ENCODE measurements around the gene FUT7.

Gene FUT7

DNA sequence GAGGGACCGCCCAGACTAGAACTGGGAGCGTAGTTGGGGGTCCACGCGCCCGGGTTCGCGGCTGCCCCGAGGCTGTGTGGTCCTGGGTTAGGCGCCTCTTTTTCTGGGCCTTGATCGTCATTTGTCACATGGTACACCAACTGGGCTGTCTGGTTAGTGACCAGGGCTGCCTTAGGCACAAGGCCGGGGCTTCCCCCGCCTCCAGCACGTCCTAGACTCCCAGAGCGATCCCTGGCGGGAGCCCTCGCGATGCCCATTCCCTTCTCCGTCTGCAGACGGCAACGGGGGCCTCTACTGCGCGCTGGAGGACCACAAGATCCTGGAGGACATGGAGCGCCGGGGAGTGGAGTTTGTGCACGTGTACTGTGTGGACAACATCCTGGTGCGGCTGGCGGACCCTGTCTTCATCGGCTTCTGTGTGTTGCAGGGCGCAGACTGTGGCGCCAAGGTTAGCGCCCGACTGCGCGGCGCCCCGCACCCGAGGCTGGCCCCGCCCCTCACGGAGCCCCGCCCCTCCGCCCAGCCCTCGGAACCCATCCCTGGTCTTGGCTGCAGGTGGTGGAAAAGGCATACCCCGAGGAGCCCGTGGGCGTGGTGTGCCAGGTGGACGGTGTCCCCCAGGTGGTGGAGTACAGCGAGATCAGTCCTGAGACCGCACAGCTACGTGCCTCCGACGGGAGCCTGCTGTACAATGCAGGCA is 47.0 kb upstream of the FUT7 start:
- Histone ChIP-seq H3K36me3 (ENCODE audit: control insufficient read depth in 2 of 2, insufficient read depth in 1 of 2, low read length in 2 of 2) (peaks cover 0 to 46% of the 10 kb centered on the region in 2 experiments; a peak in 1 of 3 replicates), H3K27ac (ENCODE audit: extremely low read depth, low read depth, low read length) (no peak overlapping the region), H3K4me1 (ENCODE audit: control insufficient read depth, insufficient read depth, low read length) (no peaks in the 10 kb centered on the region; the same call in 1 of the 2 replicates), H3K4me3 (ENCODE audit: low read depth, low read length) (no peak overlapping the region), H3K9me3 (ENCODE audit: control insufficient read depth, insufficient read depth, low read depth, low read length) (no peaks in the 10 kb centered on the region)
- TF ChIP-seq ZNF37A (tag by site-specific recombination; IDR thresholded peaks at IDR 0.05) (no peak), KLF8 (tag by site-specific recombination; IDR thresholded peaks at IDR 0.05) (peak; percentile 48)
- ChIA-PET POLR2A (no interaction called here), CTCF (interaction anchor here (0.7 to 1.7 kb wide), 3 partner anchors 12 to 50 kb away, joined by 3 to 5 read pairs (median 3); partner anchors contain the start of gene ABCA2)

DNA sequence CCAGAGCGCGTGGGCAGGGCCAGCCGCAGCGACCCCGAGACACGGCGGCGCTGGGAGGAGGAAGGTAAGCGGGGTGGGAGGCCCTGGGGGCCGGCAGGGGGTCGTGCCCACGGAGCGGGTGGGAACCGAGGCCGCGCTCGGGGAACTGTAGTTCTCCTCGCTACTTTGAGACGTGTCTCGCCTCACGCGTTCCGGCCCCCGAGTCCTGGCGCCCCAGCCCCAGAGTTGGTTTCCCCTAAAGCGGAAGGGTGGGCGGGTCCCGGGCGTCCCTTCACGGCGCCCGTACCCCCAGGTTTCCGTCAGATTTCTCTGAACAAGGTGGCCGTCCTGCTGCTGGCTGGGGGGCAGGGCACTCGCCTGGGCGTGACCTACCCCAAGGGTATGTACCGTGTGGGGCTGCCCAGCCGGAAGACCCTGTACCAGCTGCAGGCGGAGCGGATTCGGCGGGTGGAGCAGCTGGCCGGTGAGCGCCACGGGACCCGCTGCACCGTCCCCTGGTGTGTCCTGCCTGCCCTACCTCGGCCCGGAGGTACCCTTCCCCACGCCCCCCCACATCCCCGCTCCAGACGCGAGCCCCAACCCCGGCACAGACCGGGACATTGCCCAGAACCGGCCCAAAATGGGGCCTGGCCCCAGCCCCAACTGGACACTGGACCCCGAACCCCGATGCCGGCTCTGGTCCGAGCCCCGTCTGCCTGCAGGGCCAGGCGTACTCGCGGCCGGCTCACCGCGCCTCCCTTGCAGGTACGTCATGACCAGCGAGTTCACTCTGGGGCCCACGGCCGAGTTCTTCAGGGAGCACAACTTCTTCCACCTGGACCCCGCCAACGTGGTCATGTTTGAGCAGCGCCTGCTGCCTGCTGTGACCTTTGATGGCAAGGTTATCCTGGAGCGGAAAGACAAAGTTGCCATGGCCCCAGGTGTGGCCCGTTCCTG is 46.1 kb upstream of the FUT7 start:
- H3K27ac ChIP-seq (ENCODE audit: extremely low read depth, low read depth, low read length): peak overlapping the region; percentile 46; the same call in 1 of the 2 replicates
- TF ChIP-seq EGR2 (tag by site-specific recombination; IDR thresholded peaks at IDR 0.05; ENCODE audit: low read depth) (peak; percentile 43; the same call in 1 of the 2 replicates), ZNF394 (tag by site-specific recombination; IDR thresholded peaks at IDR 0.05; ENCODE audit: borderline replicate concordance) (peak; percentile 37; the same call in 1 of the 2 replicates), SP3 (tag by site-specific recombination; IDR thresholded peaks at IDR 0.05) (0 out of 2 replicates have a peak, but pooled peaks have one; percentile 15), ZNF174 (tag by site-specific recombination; IDR thresholded peaks at IDR 0.05) (no peak), ZFHX2 (tag by site-specific recombination; conservative IDR thresholded peaks at IDR 0.05) (peak; percentile 73), ZBTB10 (tag by site-specific recombination; IDR thresholded peaks at IDR 0.05) (peak; percentile 59; the same call in 1 of the 2 replicates), ZBTB26 (tag by site-specific recombination; optimal IDR thresholded peaks at IDR 0.05) (peak; percentile 14), KLF8 (tag by site-specific recombination; IDR thresholded peaks at IDR 0.05) (peak; percentile 15; the same call in 1 of the 2 replicates), PRDM10 (tag by site-specific recombination; IDR thresholded peaks at IDR 0.05) (no peak), KLF9 (tag by site-specific recombination; IDR thresholded peaks at IDR 0.05; ENCODE audit: low read depth) (0 out of 2 replicates have a peak, but pooled peaks have one; percentile 32), MEIS1 (CRISPR knock-in tag; IDR thresholded peaks at IDR 0.05; ENCODE audit: borderline replicate concordance) (no peak), ZSCAN16 (tag by site-specific recombination; IDR thresholded peaks at IDR 0.05) (no peak), PATZ1 (tag by site-specific recombination; IDR thresholded peaks at IDR 0.05) (peak; percentile 35; the same call in 1 of the 2 replicates), GLIS2 (tag by site-specific recombination; IDR thresholded peaks at IDR 0.05) (peak; percentile 54), SP2 (tag by site-specific recombination; IDR thresholded peaks at IDR 0.05) (0 out of 2 replicates have a peak, but pooled peaks have one; percentile 9), KLF10 (tag by site-specific recombination; IDR thresholded peaks at IDR 0.05) (no peak)
- TF ChIP-seq, protein P1, sequence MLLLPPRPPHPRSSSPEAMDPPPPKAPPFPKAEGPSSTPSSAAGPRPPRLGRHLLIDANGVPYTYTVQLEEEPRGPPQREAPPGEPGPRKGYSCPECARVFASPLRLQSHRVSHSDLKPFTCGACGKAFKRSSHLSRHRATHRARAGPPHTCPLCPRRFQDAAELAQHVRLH (tag by site-specific recombination; IDR thresholded peaks at IDR 0.05): no peak
- CTCF ChIA-PET: interaction anchor here (0.7 to 2.6 kb wide), 6 partner anchors 9 to 49 kb away, joined by 3 to 16 read pairs (median 8); partner anchors contain the start of genes ABCA2 and MAN1B1

More for the DNA sequence above, 46.1 kb upstream of the FUT7 start:
- POLR2A ChIA-PET: interaction anchor here (1.1 to 2.3 kb wide), 4 partner anchors 8 to 24 kb away, joined by 3 to 21 read pairs (median 4); partner anchors contain the start of genes ENTPD2 and MAN1B1
- Histone ChIP-seq H3K9me3 (ENCODE audit: control insufficient read depth, insufficient read depth, low read depth, low read length) (no peaks in the 10 kb centered on the region), H3K36me3 (ENCODE audit: control insufficient read depth in 2 of 2, insufficient read depth in 1 of 2, low read length in 2 of 2) (peaks cover 0 to 43% of the 10 kb centered on the region in 2 experiments; a peak in 1 of 3 replicates), H3K4me1 (ENCODE audit: control insufficient read depth, insufficient read depth, low read length) (no peaks in the 10 kb centered on the region; the same call in 1 of the 2 replicates), H3K4me3 (ENCODE audit: low read depth, low read length) (peak overlapping the region; percentile 43)

Measured in HEK293 (cell line).